Measurements from ENCODE around the gene SHE. TPM values are rescaled to one million over a fixed set of nuclear protein-coding genes. Genes with fewer than 3 reads are reported as not detected.

Gene SHE
- total RNA-seq, 1 experiment from 2014 or later, result not detected

- ChIA-PET POLR2A (no interaction called here), RAD21 (ENCODE audit: low non-redundant PET in 1 of 2, low total read pairs in 2 of 2, uncharacterized antibody in 2 of 2, unreplicated experiment in 2 of 2) (no interaction called here), CTCF (interaction anchor here (1.0 to 1.2 kb wide), 2 partner anchors 15 to 16 kb away, joined by 4 read pairs; no protein-coding TSS in a partner anchor)
- Histone ChIP-seq H2AFZ (ENCODE audit: low read depth, low read length, poor library complexity, severe bottlenecking) (no peak overlapping the region), H3K4me2 (ENCODE audit: low read length) (no peak overlapping the region), H4K20me1 (ENCODE audit: insufficient read depth) (no peaks in the 10 kb centered on the region), H3K79me2 (ENCODE audit: insufficient read depth, low read length) (no peaks in the 10 kb centered on the region), H3K4me3 (replicated peaks in 1 of 2; ENCODE audit: low read depth in 1 of 2, low read length in 2 of 2) (no peak overlapping the region), H3K9ac (ENCODE audit: low read length) (no peak overlapping the region), H3K27ac (ENCODE audit: low read depth, low read length) (no peak overlapping the region), H3K9me3 (ENCODE audit: control insufficient read depth in 1 of 2, insufficient read depth in 1 of 2, low read depth in 1 of 2, low read length in 2 of 2) (no peaks in the 10 kb centered on the region), H3K4me1 (ENCODE audit: control insufficient read depth in 1 of 2, insufficient read depth in 2 of 2, low read length in 2 of 2) (peaks cover 0 to 7% of the 10 kb centered on the region in 2 experiments; a peak in 2 of 4 replicates), H3K36me3 (ENCODE audit: control insufficient read depth in 1 of 2, insufficient read depth in 2 of 2, low read length in 2 of 2) (no peaks in the 10 kb centered on the region), H3K9me2 (ENCODE audit: insufficient read depth) (no peaks in the 10 kb centered on the region), H3K27me3 (ENCODE audit: insufficient read depth, low read length) (peaks cover 6% of the 10 kb centered on the region; the same call in 1 of the 2 replicates)
- ATAC-seq (no peak), DNase-seq (ENCODE audit: low read depth, low spot score) (no peak)
- no TSS peak for BruUV-seq (replicated peaks)
- intact Hi-C loops (cut with micrococcal nuclease), result no loop called here
- TF ChIP-seq, protein P1, sequence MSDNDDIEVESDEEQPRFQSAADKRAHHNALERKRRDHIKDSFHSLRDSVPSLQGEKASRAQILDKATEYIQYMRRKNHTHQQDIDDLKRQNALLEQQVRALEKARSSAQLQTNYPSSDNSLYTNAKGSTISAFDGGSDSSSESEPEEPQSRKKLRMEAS (IDR thresholded peaks at IDR 0.05), result no peak
- TF ChIP-seq SRF (IDR thresholded peaks at IDR 0.05; ENCODE audit: low read depth) (no peak), POLR2A (IDR thresholded peaks at IDR 0.05; ENCODE audit: borderline replicate concordance, extremely low read depth, insufficient read depth, insufficient read length) (no peak), EGR1 (IDR thresholded peaks at IDR 0.05; ENCODE audit: low read depth) (no peak), SIN3A (IDR thresholded peaks at IDR 0.05; ENCODE audit: low read depth) (no peak), CBX3 (IDR thresholded peaks at IDR 0.05; ENCODE audit: low read depth) (no peak), YY1 (IDR thresholded peaks at IDR 0.05; ENCODE audit: extremely low read depth, insufficient replicate concordance, low read depth, low read length) (no peak), SP1 (IDR thresholded peaks at IDR 0.05; ENCODE audit: low read depth) (no peak)
- TF ChIP-seq, protein P2, sequence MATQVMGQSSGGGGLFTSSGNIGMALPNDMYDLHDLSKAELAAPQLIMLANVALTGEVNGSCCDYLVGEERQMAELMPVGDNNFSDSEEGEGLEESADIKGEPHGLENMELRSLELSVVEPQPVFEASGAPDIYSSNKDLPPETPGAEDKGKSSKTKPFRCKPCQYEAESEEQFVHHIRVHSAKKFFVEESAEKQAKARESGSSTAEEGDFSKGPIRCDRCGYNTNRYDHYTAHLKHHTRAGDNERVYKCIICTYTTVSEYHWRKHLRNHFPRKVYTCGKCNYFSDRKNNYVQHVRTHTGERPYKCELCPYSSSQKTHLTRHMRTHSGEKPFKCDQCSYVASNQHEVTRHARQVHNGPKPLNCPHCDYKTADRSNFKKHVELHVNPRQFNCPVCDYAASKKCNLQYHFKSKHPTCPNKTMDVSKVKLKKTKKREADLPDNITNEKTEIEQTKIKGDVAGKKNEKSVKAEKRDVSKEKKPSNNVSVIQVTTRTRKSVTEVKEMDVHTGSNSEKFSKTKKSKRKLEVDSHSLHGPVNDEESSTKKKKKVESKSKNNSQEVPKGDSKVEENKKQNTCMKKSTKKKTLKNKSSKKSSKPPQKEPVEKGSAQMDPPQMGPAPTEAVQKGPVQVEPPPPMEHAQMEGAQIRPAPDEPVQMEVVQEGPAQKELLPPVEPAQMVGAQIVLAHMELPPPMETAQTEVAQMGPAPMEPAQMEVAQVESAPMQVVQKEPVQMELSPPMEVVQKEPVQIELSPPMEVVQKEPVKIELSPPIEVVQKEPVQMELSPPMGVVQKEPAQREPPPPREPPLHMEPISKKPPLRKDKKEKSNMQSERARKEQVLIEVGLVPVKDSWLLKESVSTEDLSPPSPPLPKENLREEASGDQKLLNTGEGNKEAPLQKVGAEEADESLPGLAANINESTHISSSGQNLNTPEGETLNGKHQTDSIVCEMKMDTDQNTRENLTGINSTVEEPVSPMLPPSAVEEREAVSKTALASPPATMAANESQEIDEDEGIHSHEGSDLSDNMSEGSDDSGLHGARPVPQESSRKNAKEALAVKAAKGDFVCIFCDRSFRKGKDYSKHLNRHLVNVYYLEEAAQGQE (IDR thresholded peaks at IDR 0.05; ENCODE audit: low read depth), result no peak
- TF ChIP-seq, protein P3, sequence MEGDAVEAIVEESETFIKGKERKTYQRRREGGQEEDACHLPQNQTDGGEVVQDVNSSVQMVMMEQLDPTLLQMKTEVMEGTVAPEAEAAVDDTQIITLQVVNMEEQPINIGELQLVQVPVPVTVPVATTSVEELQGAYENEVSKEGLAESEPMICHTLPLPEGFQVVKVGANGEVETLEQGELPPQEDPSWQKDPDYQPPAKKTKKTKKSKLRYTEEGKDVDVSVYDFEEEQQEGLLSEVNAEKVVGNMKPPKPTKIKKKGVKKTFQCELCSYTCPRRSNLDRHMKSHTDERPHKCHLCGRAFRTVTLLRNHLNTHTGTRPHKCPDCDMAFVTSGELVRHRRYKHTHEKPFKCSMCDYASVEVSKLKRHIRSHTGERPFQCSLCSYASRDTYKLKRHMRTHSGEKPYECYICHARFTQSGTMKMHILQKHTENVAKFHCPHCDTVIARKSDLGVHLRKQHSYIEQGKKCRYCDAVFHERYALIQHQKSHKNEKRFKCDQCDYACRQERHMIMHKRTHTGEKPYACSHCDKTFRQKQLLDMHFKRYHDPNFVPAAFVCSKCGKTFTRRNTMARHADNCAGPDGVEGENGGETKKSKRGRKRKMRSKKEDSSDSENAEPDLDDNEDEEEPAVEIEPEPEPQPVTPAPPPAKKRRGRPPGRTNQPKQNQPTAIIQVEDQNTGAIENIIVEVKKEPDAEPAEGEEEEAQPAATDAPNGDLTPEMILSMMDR (IDR thresholded peaks at IDR 0.05 in 2 of 3, conservative IDR thresholded peaks at IDR 0.05 in 1 of 3; ENCODE audit: borderline replicate concordance in 1 of 3, insufficient read depth in 1 of 3, low read depth in 2 of 3, low read length in 2 of 3), result no peak
Observed at GRCh38 chr1:154495496-154496273, 6.5 kb downstream of the SHE start.
